Mesenchymal stem cell (in vitro differentiated cells and primary cell): ENCODE data around the gene CAMSAP2.

Source experiments
- DNase-seq: peaks from one replicate; pipeline ENCODE4 v3.0.0-alpha.2; 2013
- H2AFZ ChIP-seq: one replicate; pipeline ENCODE4 v1.6.1; 2013; ENCODE audit warnings: low read depth, mild to moderate bottlenecking, control low read depth, inconsistent platforms, low read length, moderate library complexity
- H2AK5ac ChIP-seq: 2 replicates; pipeline ENCODE4 v1.6.1; 2013; ENCODE audit warnings: low read length, moderate library complexity, mild to moderate bottlenecking, inconsistent platforms; ENCODE audit not compliant: severe bottlenecking
- H2BK120ac ChIP-seq: one replicate; pipeline ENCODE4 v1.6.1; 2013; ENCODE audit warnings: low read depth, mild to moderate bottlenecking, inconsistent platforms, low read length, moderate library complexity
- H2BK12ac ChIP-seq, 2 experiments: one replicate each; pipeline ENCODE4 v1.6.1; 2013; ENCODE audit warnings: inconsistent platforms in 2 of 2, low read length in 2 of 2, mild to moderate bottlenecking in 2 of 2, moderate library complexity in 2 of 2, control low read depth in 1 of 2
- H2BK15ac ChIP-seq: one replicate; pipeline ENCODE4 v1.6.1; 2013; ENCODE audit warnings: mild to moderate bottlenecking, low read depth, inconsistent platforms; ENCODE audit not compliant: poor library complexity, severe bottlenecking
- H2BK5ac ChIP-seq: 2 replicates; pipeline ENCODE4 v1.6.1; 2013; ENCODE audit warnings: low read depth, mild to moderate bottlenecking, low read length, control low read depth, inconsistent platforms; ENCODE audit not compliant: poor library complexity, severe bottlenecking
- H3K14ac ChIP-seq, 2 experiments: one replicate each; pipeline ENCODE4 v1.6.1; 2013; ENCODE audit warnings: inconsistent platforms in 2 of 2, low read length in 2 of 2, control low read depth in 1 of 2, mild to moderate bottlenecking in 1 of 2, moderate library complexity in 1 of 2
- H3K18ac ChIP-seq, 2 experiments: one replicate each; pipeline ENCODE4 v1.6.1; 2013; ENCODE audit warnings: inconsistent platforms in 2 of 2, low read length in 2 of 2, control low read depth in 1 of 2, low read depth in 1 of 2, mild to moderate bottlenecking in 1 of 2
- H3K23ac ChIP-seq, 2 experiments: one replicate each; pipeline ENCODE4 v1.6.1; 2013; ENCODE audit warnings: inconsistent platforms in 2 of 2, low read length in 2 of 2, mild to moderate bottlenecking in 2 of 2, moderate library complexity in 2 of 2, control low read depth in 1 of 2
- H3K27ac ChIP-seq: 2 replicates; pipeline ENCODE4 v1.5.1; 2013; ENCODE audit warnings: mild to moderate bottlenecking, moderate library complexity, low read length, control low read depth, inconsistent platforms; ENCODE audit not compliant: poor library complexity, severe bottlenecking
- H3K27me3 ChIP-seq, 2 experiments: 2 replicates each; pipeline versions ENCODE4 v1.6.1 to v1.7.0; 2013; ENCODE audit warnings: low read length in 2 of 2, mild to moderate bottlenecking in 2 of 2, moderate library complexity in 2 of 2, control low read depth in 1 of 2, inconsistent platforms in 1 of 2; ENCODE audit not compliant: control insufficient read depth in 1 of 2, insufficient read depth in 1 of 2
- H3K36me3 ChIP-seq, 2 experiments: 2 replicates each; pipeline versions ENCODE4 v1.6.1 to v1.7.0; 2013; ENCODE audit warnings: low read length in 2 of 2, control low read depth in 1 of 2, inconsistent platforms in 1 of 2, low read depth in 1 of 2, mild to moderate bottlenecking in 1 of 2; ENCODE audit not compliant: insufficient read depth in 2 of 2, control insufficient read depth in 1 of 2
- H3K4ac ChIP-seq, 2 experiments: one replicate each; pipeline ENCODE4 v1.6.1; 2013; ENCODE audit warnings: inconsistent platforms in 2 of 2, low read length in 2 of 2, mild to moderate bottlenecking in 2 of 2, moderate library complexity in 2 of 2, control low read depth in 1 of 2, low read depth in 1 of 2
- H3K4me1 ChIP-seq: 2 replicates; pipeline ENCODE4 v1.6.1; 2013; ENCODE audit warnings: low read depth, low read length, control low read depth; ENCODE audit not compliant: control insufficient read depth, insufficient read depth
- H3K4me2 ChIP-seq: 2 replicates; pipeline ENCODE4 v1.6.1; 2013; ENCODE audit warnings: low read length, mild to moderate bottlenecking, inconsistent platforms; ENCODE audit not compliant: poor library complexity, severe bottlenecking
- H3K4me3 ChIP-seq, 2 experiments: 2 replicates each; pipeline versions ENCODE4 v1.5.1 to v1.7.0; 2013; ENCODE audit warnings: low read length in 2 of 2, mild to moderate bottlenecking in 2 of 2, control low read depth in 1 of 2, low read depth in 1 of 2; ENCODE audit not compliant: insufficient read depth in 1 of 2
- H3K79me1 ChIP-seq: replicated peaks from 2 replicates; pipeline ENCODE4 v1.6.1; 2013; ENCODE audit warnings: mild to moderate bottlenecking, control low read depth, low read length, inconsistent platforms; ENCODE audit not compliant: poor library complexity, severe bottlenecking
- H3K9ac ChIP-seq: 2 replicates; pipeline ENCODE4 v1.7.0; 2013; ENCODE audit warnings: mild to moderate bottlenecking, low read length, moderate library complexity
- H3K9me3 ChIP-seq: 2 replicates; pipeline ENCODE4 v1.7.0; 2013; ENCODE audit warnings: mild to moderate bottlenecking, low read length; ENCODE audit not compliant: control insufficient read depth
- H4K8ac ChIP-seq: one replicate; pipeline ENCODE4 v1.6.1; 2013; ENCODE audit warnings: inconsistent platforms, mild to moderate bottlenecking, low read length, moderate library complexity
- H4K91ac ChIP-seq: one replicate; pipeline ENCODE4 v1.6.1; 2013; ENCODE audit warnings: mild to moderate bottlenecking, low read length, inconsistent platforms
- WGBS: methylation state at CpG from one replicate; pipeline ENCODE4 v1.1.7; 2013; ENCODE audit warnings: mixed read lengths; 5-methylcytosine and 5-hydroxymethylcytosine counted together

Gene CAMSAP2

DNA sequence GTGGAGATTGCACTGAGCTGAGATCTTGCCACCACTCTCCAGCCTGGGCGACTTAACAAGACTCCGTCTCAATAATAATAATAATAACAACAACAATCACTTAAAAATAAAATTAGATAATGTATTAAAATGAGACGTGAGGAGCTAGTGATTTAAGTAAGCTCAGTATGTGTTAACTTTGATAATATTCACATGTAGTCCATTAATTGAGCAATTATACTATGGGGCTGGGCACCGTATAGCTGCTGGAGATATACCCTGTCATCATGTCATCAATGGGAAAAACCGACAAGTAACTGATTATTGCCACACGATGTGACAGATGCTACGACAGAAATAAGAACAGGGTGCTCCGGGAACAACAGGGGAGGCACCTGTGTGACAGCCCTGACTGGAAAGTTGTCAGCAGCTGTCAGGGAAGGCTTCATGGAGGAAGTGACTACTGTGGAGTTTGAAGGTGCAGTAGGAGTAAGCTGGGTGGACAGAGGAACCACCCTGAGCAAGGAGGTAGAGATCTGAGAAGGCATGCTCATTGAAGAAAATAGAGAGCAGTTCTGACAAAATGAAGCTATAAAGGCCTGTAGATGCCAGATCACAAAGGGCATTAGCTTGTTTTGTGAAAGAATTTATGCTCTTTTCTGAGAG lies 924 bp upstream of the CAMSAP2 start:
- peak overlapping the region in 1 of 2 experiments; percentile 87 for H3K23ac ChIP-seq
- no peak for DNase-seq
- H2AFZ ChIP-seq = peak overlapping the region; percentile 57
- peak overlapping the region; percentile 69 for H2AK5ac ChIP-seq
- H2BK120ac ChIP-seq = no peak overlapping the region
- H4K8ac ChIP-seq = peak overlapping the region; percentile 85
- no peaks in the 10 kb centered on the region for H3K27me3 ChIP-seq
- H3K36me3 ChIP-seq = no peaks in the 10 kb centered on the region
- peak overlapping the region in 1 of 2 experiments; percentile 59 for H3K18ac ChIP-seq
- H2BK12ac ChIP-seq = peak overlapping the region in 1 of 2 experiments; percentile 68
- H3K9me3 ChIP-seq = no peaks in the 10 kb centered on the region
- H3K14ac ChIP-seq = no peak overlapping the region
- WGBS = 92% methylated on average over 5 of the region's 8 CpGs
- H3K4me2 ChIP-seq = no peak overlapping the region
- peak overlapping the region; percentile 83 for H3K27ac ChIP-seq
- H3K4me1 ChIP-seq = peaks cover 2% of the 10 kb centered on the region
- no peaks in the 10 kb centered on the region for H3K79me1 ChIP-seq
- peak overlapping the region in 1 of 2 experiments; percentile 86 for H3K4me3 ChIP-seq
- peak overlapping the region; percentile 66 for H4K91ac ChIP-seq
- peak overlapping the region in 1 of 2 experiments; percentile 69 for H3K4ac ChIP-seq
- H3K9ac ChIP-seq = peak overlapping the region; percentile 93
- H2BK5ac ChIP-seq = no peak overlapping the region
- peak overlapping the region; percentile 37 for H2BK15ac ChIP-seq

DNA sequence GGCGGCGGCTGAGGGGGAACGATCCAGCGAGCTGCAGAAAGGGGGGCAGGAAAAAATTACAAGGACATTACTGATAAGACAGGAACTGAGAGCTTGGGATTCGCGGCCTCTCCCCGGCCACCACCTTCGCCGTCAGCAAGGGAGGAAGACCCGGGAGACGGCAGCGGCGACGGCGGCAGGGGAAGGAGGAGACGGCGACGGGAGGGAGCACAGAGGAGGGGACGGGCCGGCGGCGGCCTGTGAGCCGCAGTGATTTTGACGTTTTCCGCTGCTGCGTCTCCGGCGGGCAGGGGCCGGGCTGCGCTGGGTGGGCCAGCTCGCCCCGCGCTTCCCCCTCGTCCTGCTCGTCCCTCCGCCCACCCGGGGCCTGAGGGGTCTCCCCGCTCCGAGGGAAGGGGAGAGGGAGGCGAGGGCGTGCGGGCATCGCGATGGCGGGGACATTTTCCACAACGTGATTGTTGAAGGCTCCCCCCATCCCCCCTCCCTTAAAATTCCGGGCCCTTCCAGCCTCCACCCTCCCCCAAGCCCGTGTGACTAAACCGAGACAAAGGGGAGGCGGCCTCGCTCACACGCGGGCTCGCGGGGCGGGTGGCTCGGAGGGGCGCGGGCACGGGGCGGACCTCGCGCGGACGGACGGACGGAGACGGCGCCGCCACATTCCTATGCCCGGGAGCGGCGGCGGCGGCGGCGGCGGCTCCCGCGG lies 407 bp downstream of the CAMSAP2 start:
- Histone ChIP-seq H3K27ac (peak overlapping the region; percentile 100), H2BK15ac (peak overlapping the region; percentile 86), H3K27me3 (no peaks in the 10 kb centered on the region), H3K79me1 (no peaks in the 10 kb centered on the region), H3K9ac (peak overlapping the region; percentile 95), H3K14ac (peak overlapping the region; percentile 82 to 99), H3K9me3 (no peaks in the 10 kb centered on the region), H2AK5ac (no peak overlapping the region), H4K91ac (peak overlapping the region; percentile 100), H3K23ac (peak overlapping the region; percentile 85 to 100), H2BK5ac (peak overlapping the region; percentile 100), H3K4me3 (peak overlapping the region; percentile 89 to 94), H4K8ac (peak overlapping the region; percentile 100), H3K4ac (peak overlapping the region; percentile 98 to 99), H3K4me2 (peak overlapping the region; percentile 63), H2BK12ac (peak overlapping the region in 1 of 2 experiments; percentile 89), H3K18ac (peak overlapping the region; percentile 97 to 100), H2BK120ac (peak overlapping the region; percentile 97), H3K4me1 (peaks cover 2% of the 10 kb centered on the region), H3K36me3 (no peaks in the 10 kb centered on the region), H2AFZ (peak overlapping the region; percentile 90)
- DNase-seq = peak; percentile 90
- 1% methylated on average over 48 of the region's 80 CpGs for WGBS

DNA sequence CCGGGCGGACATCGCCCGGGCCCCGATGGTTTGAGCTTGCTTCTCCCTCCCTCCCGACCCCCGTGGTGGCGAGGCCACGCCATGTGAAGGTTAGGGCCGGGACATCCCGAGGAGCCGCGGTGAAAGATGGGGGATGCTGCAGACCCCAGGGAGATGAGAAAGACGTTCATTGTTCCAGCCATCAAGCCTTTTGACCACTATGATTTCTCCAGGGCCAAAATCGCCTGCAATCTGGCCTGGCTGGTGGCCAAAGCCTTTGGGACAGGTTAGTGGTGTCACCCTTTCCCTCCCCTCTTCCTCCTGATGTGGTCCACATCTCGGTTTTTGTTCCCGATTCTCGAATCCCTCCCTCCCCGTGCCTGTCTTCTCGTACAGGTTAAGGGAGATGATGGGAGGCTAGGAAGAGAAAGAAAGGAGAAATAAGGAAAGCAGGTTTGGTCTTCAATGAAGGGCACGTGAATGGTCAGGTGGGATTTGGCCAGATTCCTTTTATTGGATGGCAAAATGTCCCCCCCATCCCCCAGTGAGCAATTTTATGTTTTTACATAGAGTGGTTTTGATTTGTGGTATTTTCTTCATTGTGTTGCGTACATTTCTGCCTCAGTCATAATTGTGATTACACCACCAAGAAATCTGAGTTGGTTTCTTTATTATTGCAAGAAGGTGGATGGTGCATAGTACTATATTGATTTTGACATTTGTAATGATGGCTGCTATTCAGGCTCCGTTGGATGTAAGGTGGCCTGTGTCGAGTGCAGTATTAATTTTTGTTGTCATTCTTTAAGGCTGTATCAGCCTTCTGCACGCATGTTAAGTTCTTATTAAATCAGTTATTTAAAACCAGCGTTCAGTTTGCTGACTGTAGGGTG lies 1.2 kb downstream of the CAMSAP2 start:
- H3K4me3 ChIP-seq = peak overlapping the region; percentile 89 to 94
- 3% methylated on average over 20 of the region's 26 CpGs for WGBS
- DNase-seq = peak; percentile 33
- H3K79me1 ChIP-seq = no peaks in the 10 kb centered on the region
- H3K14ac ChIP-seq = peak overlapping the region in 1 of 2 experiments; percentile 22
- peak overlapping the region; percentile 56 for H4K91ac ChIP-seq
- H2AFZ ChIP-seq = peak overlapping the region; percentile 29
- peak overlapping the region; percentile 3 for H2AK5ac ChIP-seq
- peaks cover 3% of the 10 kb centered on the region for H3K4me1 ChIP-seq
- peak overlapping the region; percentile 77 for H2BK120ac ChIP-seq
- H3K9ac ChIP-seq = peak overlapping the region; percentile 95
- peak overlapping the region; percentile 83 for H2BK5ac ChIP-seq
- H3K27ac ChIP-seq = peak overlapping the region; percentile 74
- H3K23ac ChIP-seq = peak overlapping the region; percentile 3 to 85
- H3K27me3 ChIP-seq = no peaks in the 10 kb centered on the region
- peak overlapping the region; percentile 41 for H3K4me2 ChIP-seq
- peak overlapping the region; percentile 98 to 99 for H3K4ac ChIP-seq
- H3K18ac ChIP-seq = peak overlapping the region; percentile 97 to 100
- peak overlapping the region; percentile 86 for H2BK15ac ChIP-seq
- peak overlapping the region in 1 of 2 experiments; percentile 0 for H2BK12ac ChIP-seq
- H3K36me3 ChIP-seq = no peaks in the 10 kb centered on the region
- no peaks in the 10 kb centered on the region for H3K9me3 ChIP-seq
- H4K8ac ChIP-seq = peak overlapping the region; percentile 55
